GM12801 (cell line): ENCODE results near the gene CSMD2.

ENCODE experiments used
- CTCF ChIP-seq: IDR thresholded peaks from one replicate; pipeline ENCODE4 v1.5.1; 2011; ENCODE audit warnings: control low read depth; ENCODE audit not compliant: insufficient read length; ENCODE audit errors: extremely low read depth

Gene CSMD2

GRCh38 chr1:33548721-33549120, 616.3 kb downstream of the CSMD2 start:
- TF ChIP-seq CTCF = no peak

- no peak for TF ChIP-seq CTCF
Measured at GRCh38 chr1:33548319-33548718, 616.7 kb downstream of the CSMD2 start.

- TF ChIP-seq CTCF = no peak
Measured at GRCh38 chr1:33547576-33547975, 617.5 kb downstream of the CSMD2 start.

GRCh38 chr1:33541966-33542365, 623.1 kb downstream of the CSMD2 start:
- no peak for TF ChIP-seq CTCF

GRCh38 chr1:33537885-33538284, 627.1 kb downstream of the CSMD2 start:
- no peak for TF ChIP-seq CTCF

- no peak for TF ChIP-seq CTCF
Measured at GRCh38 chr1:33535334-33535733, 629.7 kb downstream of the CSMD2 start.

GRCh38 chr1:33532936-33533335, 632.1 kb downstream of the CSMD2 start:
- no peak for TF ChIP-seq CTCF

- TF ChIP-seq CTCF = no peak
Measured at GRCh38 chr1:33532250-33532649, 632.8 kb downstream of the CSMD2 start.
